ENCODE results near the gene TMPRSS13.

TMPRSS13 gene

GRCh38 chr11:117933475-117933874 is 4.3 kb upstream of the TMPRSS13 start:
- TF ChIP-seq POLR2AphosphoS5 (IDR thresholded peaks at IDR 0.05; ENCODE audit: low read depth, low read length) (no peak), TAF1 (IDR thresholded peaks at IDR 0.05; ENCODE audit: borderline replicate concordance, insufficient read depth, low read length) (no peak), REST (IDR thresholded peaks at IDR 0.05; ENCODE audit: insufficient read depth in 1 of 2, low read depth in 2 of 2, low read length in 2 of 2) (no peak), SIN3A (IDR thresholded peaks at IDR 0.05; ENCODE audit: borderline replicate concordance, insufficient read depth, low read length) (no peak), FOXP2 (optimal IDR thresholded peaks at IDR 0.05; ENCODE audit: borderline replicate concordance, extremely low read depth, extremely low read length, insufficient read depth) (no peak)

- TF ChIP-seq REST (IDR thresholded peaks at IDR 0.05; ENCODE audit: insufficient read depth in 1 of 2, low read depth in 2 of 2, low read length in 2 of 2) (no peak), FOXP2 (optimal IDR thresholded peaks at IDR 0.05; ENCODE audit: borderline replicate concordance, extremely low read depth, extremely low read length, insufficient read depth) (no peak), TAF1 (IDR thresholded peaks at IDR 0.05; ENCODE audit: borderline replicate concordance, insufficient read depth, low read length) (no peak), POLR2AphosphoS5 (IDR thresholded peaks at IDR 0.05; ENCODE audit: low read depth, low read length) (no peak), SIN3A (IDR thresholded peaks at IDR 0.05; ENCODE audit: borderline replicate concordance, insufficient read depth, low read length) (no peak)
These were observed 3.7 kb upstream of the TMPRSS13 start for GRCh38 chr11:117932947-117933346.

GRCh38 chr11:117932426-117932825 is 3.2 kb upstream of the TMPRSS13 start:
- TF ChIP-seq REST (IDR thresholded peaks at IDR 0.05; ENCODE audit: insufficient read depth in 1 of 2, low read depth in 2 of 2, low read length in 2 of 2) (no peak), FOXP2 (optimal IDR thresholded peaks at IDR 0.05; ENCODE audit: borderline replicate concordance, extremely low read depth, extremely low read length, insufficient read depth) (no peak), TAF1 (IDR thresholded peaks at IDR 0.05; ENCODE audit: borderline replicate concordance, insufficient read depth, low read length) (no peak), POLR2AphosphoS5 (IDR thresholded peaks at IDR 0.05; ENCODE audit: low read depth, low read length) (no peak), SIN3A (IDR thresholded peaks at IDR 0.05; ENCODE audit: borderline replicate concordance, insufficient read depth, low read length) (no peak)

GRCh38 chr11:117931971-117932370 is 2.8 kb upstream of the TMPRSS13 start:
- TF ChIP-seq REST (IDR thresholded peaks at IDR 0.05; ENCODE audit: insufficient read depth in 1 of 2, low read depth in 2 of 2, low read length in 2 of 2) (no peak), SIN3A (IDR thresholded peaks at IDR 0.05; ENCODE audit: borderline replicate concordance, insufficient read depth, low read length) (no peak), TAF1 (IDR thresholded peaks at IDR 0.05; ENCODE audit: borderline replicate concordance, insufficient read depth, low read length) (no peak), POLR2AphosphoS5 (IDR thresholded peaks at IDR 0.05; ENCODE audit: low read depth, low read length) (no peak), FOXP2 (optimal IDR thresholded peaks at IDR 0.05; ENCODE audit: borderline replicate concordance, extremely low read depth, extremely low read length, insufficient read depth) (no peak)

Measured in PFSK-1 (cell line).